ENCODE results near the gene CCDC185.

The CCDC185 gene

GRCh38 chr1:223437151-223437550, 43.9 kb downstream of the CCDC185 start:
- DNase-seq (ENCODE audit: low read depth) = no peak

GRCh38 chr1:223443397-223443796, 50.2 kb downstream of the CCDC185 start:
- DNase-seq (ENCODE audit: low read depth) = no peak

DNA sequence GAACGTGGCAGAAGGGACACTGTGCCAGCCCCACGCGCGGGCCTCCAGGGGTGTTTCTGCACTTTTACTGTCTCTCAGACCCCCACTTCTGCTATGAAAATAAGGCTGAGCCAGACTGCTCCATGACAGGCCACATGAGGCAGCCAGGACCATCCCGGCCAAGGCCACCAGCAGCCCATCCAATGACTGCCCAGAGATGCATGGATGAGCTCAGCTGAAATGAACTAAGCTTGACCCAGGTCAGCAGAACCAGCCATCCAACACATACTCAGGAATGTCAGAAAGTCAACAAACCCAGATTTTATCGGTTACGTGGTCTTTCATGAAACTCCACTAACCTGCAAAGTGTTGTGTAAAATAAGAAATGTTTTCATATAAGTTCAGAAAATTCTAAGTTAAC, 51.2 kb downstream of the CCDC185 start:
- DNase-seq (ENCODE audit: low read depth) = no peak
